ENCODE data around the gene NBEA.

GRCh38 chr13:35596321-35597030, 654.4 kb downstream of the NBEA start:
- TF ChIP-seq CTCF (IDR thresholded peaks at IDR 0.05) (no peak), POLR2A (IDR thresholded peaks at IDR 0.05) (no peak)

All from heart left ventricle (tissue), 13 donors.